Hepatic stellate cell (primary cell): ENCODE measurements around the gene UPF1.

Source experiments
- DNase-seq: peaks from one replicate; pipeline ENCODE4 v3.0.0; 2011; ENCODE audit warnings: low spot score

The UPF1 gene

DNA sequence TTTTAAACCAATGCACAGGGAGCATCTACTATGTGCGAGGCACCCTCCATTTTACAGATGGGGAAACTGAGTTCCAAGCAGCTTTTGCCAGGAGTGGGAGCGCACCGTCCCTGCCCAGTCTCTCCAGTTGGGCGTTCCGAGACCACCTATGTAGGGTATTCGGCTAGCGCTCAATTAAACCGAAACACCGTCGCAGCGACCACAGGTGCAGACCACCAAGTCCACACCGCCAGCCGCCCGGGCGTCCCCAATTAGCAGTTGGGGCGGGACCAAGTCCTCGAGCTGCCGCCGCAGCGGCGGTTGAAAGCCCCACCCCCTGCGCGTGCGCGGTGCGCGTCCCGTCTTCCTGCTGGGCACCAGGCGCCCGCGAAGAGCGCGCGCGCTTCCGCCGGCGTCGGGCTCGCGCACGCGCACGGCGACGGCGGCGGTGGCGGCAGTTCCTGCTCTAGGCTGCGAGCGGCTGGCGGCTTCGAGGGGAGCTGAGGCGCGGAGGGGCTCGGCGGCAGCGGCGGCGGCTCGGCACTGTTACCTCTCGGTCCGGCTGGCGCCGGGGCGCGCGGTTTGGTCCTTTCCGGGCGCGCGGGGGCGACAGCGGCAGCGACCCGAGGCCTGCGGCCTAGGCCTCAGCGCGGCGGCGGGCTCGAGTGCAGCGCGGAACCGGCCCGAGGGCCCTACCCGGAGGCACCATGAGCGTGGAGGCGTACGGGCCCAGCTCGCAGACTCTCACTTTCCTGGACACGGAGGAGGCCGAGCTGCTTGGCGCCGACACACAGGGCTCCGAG, at the start of gene UPF1:
Gene UPF1, plus strand, starts transcription at position 436 of the 782 bp plus-strand sequence. Its CDS starts 251 bp downstream, at position 687.
- DNase-seq, result peak; percentile 96

DNA sequence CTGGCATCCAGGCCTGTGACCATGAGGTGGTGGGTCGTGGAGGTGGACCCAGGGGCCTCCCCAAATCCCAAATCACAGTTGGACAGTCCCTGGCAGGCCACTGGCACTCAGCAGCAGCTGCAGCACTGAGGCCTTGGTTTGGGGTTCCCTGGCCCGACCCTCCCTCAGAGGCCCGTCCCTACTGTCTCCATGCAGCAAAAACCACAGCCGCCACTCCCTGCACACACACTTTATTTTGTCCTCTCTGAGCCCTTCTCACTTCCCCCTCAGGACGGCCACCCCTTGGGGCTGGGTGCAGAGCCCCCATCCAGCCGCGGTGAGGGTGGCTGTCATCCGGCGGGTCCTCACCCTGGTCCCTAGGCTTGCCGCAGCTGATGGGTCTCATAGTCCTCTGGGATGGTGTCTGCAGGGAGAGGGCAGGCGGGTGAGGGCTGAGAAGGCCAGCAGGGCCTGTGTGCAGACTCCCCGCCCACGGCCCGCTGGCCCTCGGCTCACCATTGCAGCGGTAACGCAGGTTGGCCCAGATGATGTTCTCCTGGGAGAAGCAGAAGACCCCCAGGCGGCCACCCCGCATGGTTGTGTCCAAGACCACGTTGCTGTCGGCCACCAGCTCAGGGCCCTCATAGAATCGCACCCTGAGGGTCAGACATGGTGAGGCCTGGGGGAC, 49.1 kb upstream of the UPF1 start:
- DNase-seq, result no peak

GRCh38 chr19:18783958-18784785, 47.6 kb upstream of the UPF1 start:
- DNase-seq, result no peak

GRCh38 chr19:18784786-18785120, 47.0 kb upstream of the UPF1 start:
- no peak for DNase-seq

DNA sequence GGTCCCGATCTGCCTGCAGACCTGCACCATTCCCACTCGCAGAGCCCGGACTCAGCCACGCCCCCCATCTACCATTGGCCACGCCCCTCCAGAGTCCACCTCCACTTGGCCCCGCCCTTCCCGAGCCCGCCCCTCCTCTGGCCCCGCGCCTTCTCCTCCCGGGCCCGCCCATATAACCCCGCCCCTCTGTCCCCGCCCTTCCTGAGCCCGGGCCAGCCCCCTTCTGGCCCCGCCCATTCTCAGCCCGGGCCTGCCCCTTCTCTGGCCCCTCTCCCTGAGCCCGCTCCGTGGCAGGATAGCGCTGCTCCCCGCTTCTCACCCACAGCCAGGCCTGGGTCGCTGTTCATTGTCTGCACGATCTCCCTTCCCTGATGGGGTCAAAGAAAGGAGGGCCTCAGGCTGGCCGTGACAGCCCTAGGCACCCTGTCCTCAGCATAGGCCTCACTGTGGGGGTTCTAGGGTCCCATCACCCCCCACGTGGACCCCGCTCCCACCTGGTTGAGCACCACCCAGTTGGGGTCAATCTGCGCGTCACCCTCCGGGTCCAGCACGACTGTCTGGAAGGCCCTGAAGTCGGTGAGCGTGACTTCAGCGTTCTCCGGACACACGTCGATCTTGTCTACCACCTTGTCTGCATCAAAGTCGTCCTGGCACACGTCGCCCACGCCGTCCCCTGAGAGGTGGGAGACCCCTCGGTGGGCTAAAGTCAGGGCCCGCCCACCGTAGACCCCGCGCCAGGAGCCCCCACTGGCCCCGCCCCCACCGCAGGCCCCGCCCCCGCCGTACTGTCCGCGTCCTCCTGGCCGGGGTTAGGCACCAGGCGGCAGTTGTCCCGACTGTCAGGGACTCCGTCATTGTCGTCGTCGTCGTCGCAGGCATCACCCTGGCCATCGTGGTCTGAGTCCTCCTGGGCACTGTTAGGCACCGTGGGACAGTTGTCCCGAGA, 46.3 kb upstream of the UPF1 start:
- DNase-seq, result peak; percentile 83

DNA sequence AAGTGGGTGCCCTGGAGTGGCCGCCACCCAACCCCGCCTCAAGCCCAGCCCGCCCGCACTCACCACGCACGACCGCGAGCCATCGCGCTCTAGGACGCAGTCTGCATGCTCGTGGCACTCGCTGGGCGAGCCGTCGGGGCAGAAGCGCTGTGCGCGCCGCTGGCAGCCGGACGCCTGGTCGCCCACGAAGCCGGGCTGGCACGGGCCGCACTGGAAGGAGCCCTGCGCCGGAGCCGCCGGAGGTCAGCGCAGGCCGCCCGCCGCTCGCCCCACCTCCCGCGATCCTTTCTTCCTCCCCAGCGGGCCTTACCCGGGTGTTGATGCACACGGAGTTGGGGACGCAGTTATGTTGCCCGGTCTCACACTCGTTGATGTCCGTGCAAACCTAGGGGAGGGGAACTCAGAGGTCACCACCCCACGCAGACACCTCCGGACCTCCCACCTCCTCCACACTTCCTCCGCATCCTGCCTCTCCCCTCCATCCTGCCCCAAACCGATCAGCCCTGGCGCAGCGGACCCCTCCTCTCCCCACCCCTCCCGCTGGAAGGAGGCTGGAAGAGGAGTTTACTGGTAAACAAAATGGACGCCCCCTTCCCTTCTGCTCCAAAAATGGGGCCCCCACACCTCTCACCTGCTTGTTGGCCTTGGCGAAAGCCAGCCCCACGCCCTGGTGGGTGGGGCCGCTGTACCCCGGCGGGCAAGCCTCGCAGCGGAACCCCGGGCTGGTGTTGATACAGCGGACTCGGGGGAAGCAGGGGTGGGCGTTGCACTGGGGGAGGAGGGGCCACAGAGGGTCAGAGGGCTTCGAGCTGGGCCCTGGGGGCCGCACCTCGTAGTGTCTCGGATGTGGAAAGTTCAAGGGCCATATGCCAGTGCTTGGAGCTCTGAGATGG, 43.0 kb upstream of the UPF1 start:
- no peak for DNase-seq

DNA sequence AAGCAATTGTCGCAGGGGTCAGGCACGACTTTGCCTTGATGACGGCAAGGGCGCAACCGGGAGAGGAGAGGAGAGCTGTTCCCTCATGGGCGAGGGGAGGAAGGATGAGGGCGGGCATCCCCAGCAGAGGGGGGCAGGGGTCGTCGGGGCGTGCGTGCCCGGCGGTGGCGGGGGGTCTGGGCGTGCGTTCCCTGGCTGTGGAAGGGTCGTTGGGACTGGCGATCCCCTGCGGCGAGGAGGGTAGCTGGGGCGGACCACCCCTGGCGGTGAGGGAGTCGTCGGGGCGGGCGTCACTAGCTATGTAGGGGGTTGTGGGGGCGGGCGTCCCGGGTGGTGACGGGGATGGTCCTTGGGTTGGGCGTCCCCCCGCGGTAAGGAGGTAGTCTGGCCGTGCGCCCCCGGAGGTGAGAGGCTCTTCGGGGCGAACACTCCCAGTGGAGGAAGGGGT, 42.3 kb upstream of the UPF1 start:
- DNase-seq, result no peak

GRCh38 chr19:18789883-18790565, 41.7 kb upstream of the UPF1 start:
- DNase-seq, result no peak

- no peak for DNase-seq
These were observed 41.0 kb upstream of the UPF1 start, which contains the start of gene COMP for GRCh38 chr19:18790566-18791314. Gene COMP (minus strand): TSS chr19:18791305. CDS start chr19:18791269, 36 bp downstream.

GRCh38 chr19:18791315-18791678, 40.5 kb upstream of the UPF1 start:
- no peak for DNase-seq

DNA sequence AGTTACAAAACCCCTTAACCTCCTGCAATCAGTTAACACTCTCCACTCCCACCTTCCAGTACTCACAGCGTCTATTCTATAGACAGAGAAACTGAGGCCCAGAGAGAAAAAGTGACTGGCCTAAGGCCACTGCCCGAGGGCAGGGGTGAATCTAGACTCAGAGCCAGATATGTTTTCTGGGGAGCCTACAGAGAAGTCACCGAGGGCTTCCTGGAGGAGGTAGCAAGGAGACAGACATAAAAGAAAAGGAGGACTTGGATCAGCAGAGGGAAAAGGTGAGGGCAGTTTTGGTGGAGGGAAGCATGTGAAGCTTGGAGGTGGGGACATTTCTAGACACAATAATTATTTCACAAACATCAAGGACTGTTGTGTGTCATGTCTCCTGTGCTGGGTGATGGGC, 39.1 kb upstream of the UPF1 start:
- no peak for DNase-seq

DNA sequence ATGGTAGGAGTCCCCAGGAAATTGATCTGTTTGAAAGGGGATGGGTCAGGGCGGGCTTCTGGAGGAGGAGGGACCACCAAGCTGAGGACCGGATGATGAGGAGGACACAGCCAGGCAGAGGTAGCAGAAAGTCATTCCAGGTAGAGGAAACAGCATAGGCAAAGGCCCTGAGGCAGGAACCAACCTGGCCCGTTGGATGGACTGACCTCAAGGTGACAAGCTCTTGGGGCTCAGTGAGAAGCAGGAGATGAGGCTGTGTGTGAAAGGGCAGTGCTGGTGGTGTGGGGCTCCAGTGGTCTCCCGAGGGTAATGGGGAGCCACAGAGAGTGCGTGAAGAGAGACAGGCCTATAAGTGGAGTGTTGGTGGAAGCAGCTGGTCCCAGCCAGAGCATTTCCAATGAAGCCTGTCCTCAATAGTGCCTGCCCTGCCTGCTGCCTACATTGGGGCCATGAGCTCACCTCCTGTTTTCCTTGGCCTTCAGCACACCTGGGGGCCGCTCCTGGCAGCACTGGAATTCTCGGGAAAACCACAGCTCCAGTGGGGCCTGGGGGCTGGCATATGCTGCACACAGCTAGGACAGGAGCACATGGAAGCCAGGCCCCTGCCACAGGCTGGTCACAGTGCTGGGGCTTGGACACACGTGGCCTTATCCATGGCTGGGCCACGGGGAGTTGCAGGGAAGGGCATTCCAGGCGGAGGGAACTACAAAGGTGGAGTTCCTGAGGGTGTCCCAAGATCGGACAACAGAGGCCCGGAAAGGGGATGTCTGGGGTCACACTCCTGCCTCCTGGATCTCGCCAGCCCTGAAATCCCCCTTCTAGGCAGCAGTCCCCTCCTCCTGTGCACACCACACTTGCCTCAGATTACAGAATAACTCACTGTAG, 38.4 kb upstream of the UPF1 start:
- no peak for DNase-seq

GRCh38 chr19:18794029-18794313, 37.8 kb upstream of the UPF1 start:
- DNase-seq, result no peak

GRCh38 chr19:18794692-18795091, 37.1 kb upstream of the UPF1 start:
- no peak for DNase-seq

DNA sequence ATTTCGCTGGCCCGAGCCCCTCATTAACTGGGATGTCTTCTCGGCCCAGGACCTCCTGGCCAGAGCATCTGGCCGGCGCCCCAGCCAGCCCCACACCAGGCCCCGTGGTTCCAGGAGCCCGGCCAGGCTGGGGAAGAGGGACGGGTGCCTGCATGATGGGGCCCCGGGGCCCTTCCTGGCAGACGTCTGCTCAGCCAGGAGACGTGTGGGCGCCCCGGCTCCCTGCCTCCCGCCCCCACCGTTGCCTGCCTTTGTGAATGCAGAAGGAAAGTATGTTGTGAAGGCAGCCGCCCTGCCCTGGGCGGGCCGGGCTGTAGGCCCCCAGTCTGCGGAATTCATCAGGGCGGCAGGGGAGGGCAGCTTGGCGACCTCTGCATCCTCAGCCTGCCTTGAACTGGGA, 36.2 kb upstream of the UPF1 start:
- DNase-seq, result no peak

DNA sequence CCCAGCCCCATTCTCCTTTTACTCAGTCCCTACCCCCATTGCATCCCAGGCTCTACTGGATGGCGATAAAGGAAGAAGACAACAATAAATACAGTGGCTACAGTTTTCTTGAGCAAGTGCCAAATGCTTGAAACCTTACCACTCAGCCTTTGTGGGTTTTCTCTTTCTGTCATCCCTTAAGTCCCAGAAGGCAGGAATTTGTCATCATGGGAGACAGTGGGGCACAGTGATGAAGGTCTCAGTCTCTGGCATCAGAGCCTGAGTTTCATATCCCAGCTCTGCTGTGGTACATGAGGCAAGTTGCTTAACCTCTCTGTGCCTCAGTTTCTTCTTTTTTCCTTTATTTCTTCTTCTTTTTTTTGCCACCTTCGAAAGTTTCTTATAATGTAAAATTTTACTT, 35.5 kb upstream of the UPF1 start:
- DNase-seq, result no peak

- DNase-seq, result no peak
These were observed 33.1 kb upstream of the UPF1 start for GRCh38 chr19:18798384-18799352.
